Omental fat pad (tissue), 4 donors: ENCODE results near the gene TUBB2A. TPM values are rescaled to one million over a fixed set of nuclear protein-coding genes. Genes with fewer than 3 reads are reported as not detected.
A peak's percentile ranks its signal among the peaks of the same experiment; 100 is the strongest.

ENCODE experiments used
- ATAC-seq: fragments of 150-250 bp; one replicate; pipeline ENCODE4 v1.9.1; 2016; ENCODE audit warnings: mild to moderate bottlenecking, moderate library complexity; ENCODE audit not compliant: low FRiP score
- DNase-seq: peaks from one replicate; pipeline ENCODE4 v3.0.0-alpha.2; 2019; ENCODE audit warnings: low spot score
- CTCF ChIP-seq, 3 donors: fragments of 450-650 bp; IDR thresholded peaks; one replicate each; pipeline ENCODE4 v1.5.1; 2016 to 2017; ENCODE audit warnings: antibody characterized with exemption in 3 of 3, mild to moderate bottlenecking in 3 of 3, moderate library complexity in 2 of 3
- total RNA-seq, 4 donors: library from RNA; depleted of rRNA; stranded (reverse); fragments of >200 nt; gene quantifications; one replicate each; pipeline ENCODE4 v1.1.0, GENCODE V29; 2016

Gene TUBB2A
- 100 to 1,000 TPM in 2 of 4 donors, 10 to 100 TPM in 2; 62.4 to 134 (median 97.8) TPM for total RNA-seq

DNA sequence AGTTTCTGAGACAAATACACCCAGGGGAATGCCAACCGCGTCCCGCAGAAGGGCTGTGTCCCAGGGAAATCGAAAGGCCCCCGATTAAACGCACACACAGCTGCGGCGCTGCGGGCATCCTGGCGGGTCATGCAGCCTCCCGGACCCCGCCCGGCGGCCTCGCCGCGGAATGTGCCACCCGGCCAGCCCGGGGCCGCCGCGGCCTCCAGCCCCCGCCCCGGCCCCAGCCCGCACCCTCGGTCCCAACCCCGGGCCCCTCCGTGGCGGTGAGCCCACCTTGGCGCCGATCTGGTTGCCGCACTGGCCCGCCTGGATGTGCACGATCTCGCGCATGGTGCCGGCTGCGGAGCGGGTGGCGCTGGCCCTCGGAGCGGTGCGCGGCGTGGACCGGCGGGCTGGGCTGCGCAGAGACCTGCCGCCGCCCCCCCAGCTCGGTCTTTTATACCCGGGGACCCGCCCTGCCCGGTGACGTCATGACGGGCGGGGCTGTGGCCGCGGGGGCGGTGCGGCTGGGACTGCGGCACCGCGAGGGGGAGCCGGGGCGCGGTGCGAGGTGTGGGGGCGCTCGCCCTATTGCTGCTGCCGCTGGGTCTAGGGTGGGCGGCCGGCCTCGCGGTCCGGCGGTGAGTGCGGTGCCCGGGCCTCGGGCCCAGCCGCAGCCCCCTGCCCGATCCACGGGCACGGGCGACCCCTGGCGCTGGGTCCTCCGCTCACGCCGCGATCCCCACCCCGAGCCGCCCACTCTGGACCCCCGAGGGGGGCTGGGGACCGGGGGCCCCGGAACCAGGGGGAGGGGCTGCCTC lies at the start of gene TUBB2A:
Gene TUBB2A (minus strand): TSS at position 414 of the 803 bp plus-strand sequence. CDS start 81 bp downstream, at position 333.
- ATAC-seq (peak; percentile 89), DNase-seq (peak; percentile 70)

GRCh38 chr6:3206339-3207015 lies 49.1 kb upstream of the TUBB2A start:
- ATAC-seq (no peak), DNase-seq (no peak)
- TF ChIP-seq CTCF (IDR thresholded peaks at IDR 0.05) = no peak

More for the DNA sequence above, at the start of gene TUBB2A:
- TF ChIP-seq CTCF (IDR thresholded peaks at IDR 0.05) = peak in 1 of 3 donors; percentile 7

DNA sequence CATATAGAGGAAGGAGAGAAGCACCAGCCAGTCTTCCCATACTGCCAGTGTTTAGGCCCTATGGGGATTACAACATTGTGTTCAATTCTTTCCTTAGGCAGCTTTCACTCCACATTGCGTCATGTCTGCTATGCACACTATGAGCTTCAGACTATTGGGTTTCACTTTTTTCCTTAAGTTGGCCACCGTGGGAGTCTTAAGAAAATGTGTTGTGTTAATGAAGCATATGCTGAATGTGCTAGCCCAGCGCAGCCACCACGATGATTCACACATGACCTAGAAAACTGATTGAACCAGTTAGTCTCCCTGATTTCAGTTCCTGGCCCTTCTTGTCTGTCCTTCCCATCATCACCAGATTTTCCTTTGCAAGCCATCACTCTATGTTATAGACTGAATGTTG lies 48.6 kb upstream of the TUBB2A start:
- DNase-seq (no peak), ATAC-seq (no peak)

GRCh38 chr6:3204921-3205320 lies 47.6 kb upstream of the TUBB2A start:
- DNase-seq (no peak), ATAC-seq (no peak)
- no peak for TF ChIP-seq CTCF (IDR thresholded peaks at IDR 0.05)

More for the DNA sequence above, 48.6 kb upstream of the TUBB2A start:
- no peak for TF ChIP-seq CTCF (IDR thresholded peaks at IDR 0.05)

DNA sequence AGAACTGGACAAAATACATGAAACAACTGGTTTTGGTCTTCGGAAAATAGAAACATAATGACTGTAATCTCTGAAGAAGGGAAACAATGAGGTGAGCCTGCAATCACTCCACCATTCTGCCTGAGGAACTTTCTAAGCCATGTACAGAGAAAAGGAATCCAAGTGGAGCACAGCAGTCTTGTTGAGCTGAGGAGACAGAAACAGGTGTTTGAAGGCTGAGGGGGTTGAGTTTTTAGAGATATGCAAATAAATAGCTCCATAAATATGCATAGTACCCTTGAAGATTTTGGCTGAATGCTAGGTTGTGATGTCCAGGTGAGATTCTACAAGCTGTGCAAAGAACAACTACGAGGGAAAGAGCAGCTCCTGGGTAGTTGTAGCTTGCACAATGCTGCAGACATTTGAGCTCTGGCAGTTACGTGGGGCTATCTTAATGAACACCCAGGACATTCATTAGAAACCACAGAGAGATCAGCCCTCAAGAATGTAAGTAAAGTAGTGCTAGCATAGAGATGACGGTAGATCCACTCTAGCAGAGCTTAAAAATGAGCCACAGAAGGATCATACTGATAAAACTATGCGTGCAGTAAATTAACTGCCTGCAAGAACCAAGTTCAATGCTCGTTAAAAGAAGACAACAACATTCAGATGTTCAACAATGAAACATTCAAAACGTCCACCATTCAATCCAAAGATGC lies 45.8 kb upstream of the TUBB2A start:
- TF ChIP-seq CTCF (IDR thresholded peaks at IDR 0.05) = no peak
- DNase-seq (no peak), ATAC-seq (no peak)

DNA sequence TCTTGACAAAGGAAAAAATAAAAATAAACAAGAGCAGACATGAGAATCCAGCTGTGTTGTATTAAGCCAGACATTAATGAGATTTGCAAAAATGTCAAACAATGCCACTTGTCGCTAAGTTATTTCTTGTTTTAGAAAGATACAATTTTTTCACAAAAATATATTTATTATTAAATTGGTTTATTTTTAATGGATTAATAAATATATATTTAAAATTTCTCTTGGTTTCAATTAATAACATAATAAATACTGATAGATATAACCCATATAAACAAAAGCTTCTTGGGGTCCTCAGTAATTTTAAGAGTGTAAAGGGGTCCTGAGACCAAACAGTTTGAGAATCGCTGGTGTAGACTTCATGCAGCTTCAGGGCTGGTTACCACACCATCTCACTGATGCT lies 44.0 kb upstream of the TUBB2A start:
- DNase-seq (no peak), ATAC-seq (no peak)
- TF ChIP-seq CTCF (IDR thresholded peaks at IDR 0.05) = no peak
